ENCODE results near the gene DLEC1.

The DLEC1 gene

GRCh38 chr3:38039101-38039898 lies at the start of gene DLEC1:
TSS of gene DLEC1 (plus strand) at chr3:38039208. CDS start at chr3:38039226, 18 bp downstream.
- DNase-seq = peak; percentile 67
- Mint-ChIP-seq H3K27me3 (ENCODE audit: low read depth, poor library complexity) (peaks cover 76% of the 10 kb centered on the region), H3K9me3 (no peaks in the 10 kb centered on the region), H3K4me1 (peaks cover 29% of the 10 kb centered on the region), H3K27ac (peak within 1 kb of the TSS; percentile 13), H3K4me3 (peak within 1 kb of the TSS; percentile 74), H3K36me3 (ENCODE audit: low read depth) (no peaks in the 10 kb centered on the region)
- TF ChIP-seq CTCF (IDR thresholded peaks at IDR 0.05) = no peak

DNA sequence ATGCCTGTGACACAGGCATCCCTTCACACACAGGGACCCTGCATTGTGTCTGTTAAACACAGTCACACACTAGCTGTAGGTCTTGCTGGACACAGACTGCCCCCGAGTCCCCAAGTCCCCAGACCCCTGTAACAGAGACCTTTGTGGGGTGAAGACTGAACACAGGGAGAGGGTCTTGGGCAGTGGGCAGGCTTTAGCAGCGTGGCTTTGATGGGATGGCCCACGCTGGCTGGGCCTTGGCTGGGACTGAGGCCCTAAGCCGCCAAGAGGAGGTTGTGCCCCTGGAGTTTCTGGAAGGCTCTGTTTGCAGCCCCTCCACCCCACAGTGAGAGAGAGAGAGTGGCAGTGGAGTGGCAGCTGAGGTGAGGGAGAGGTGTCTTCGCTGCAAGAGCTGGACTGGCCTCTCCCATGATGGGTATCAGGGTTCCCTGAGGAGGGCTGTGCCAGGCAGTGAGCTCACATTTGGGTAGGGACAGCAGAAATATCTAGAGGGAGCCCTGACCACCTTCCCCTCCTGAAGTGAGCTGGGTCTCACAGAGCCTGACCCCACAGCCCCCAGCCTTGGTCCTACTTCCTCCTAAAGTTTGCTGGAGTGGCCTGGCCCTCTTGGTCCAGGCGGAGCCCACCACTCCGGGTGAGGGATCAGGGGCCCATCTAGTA lies 49.1 kb upstream of the DLEC1 start:
- H3K27me3 Mint-ChIP-seq (ENCODE audit: low read depth, poor library complexity) = peaks cover 38% of the 10 kb centered on the region
- no peak for TF ChIP-seq CTCF (IDR thresholded peaks at IDR 0.05)
- no peak overlapping the region for H3K4me3 Mint-ChIP-seq
- peaks cover 38% of the 10 kb centered on the region for H3K4me1 Mint-ChIP-seq
- no peak overlapping the region for H3K27ac Mint-ChIP-seq
- DNase-seq = no peak
- H3K9me3 Mint-ChIP-seq = no peaks in the 10 kb centered on the region
- H3K36me3 Mint-ChIP-seq (ENCODE audit: low read depth) = peaks cover 2% of the 10 kb centered on the region

- peaks cover 3% of the 10 kb centered on the region for H3K36me3 Mint-ChIP-seq (ENCODE audit: low read depth)
- TF ChIP-seq CTCF (IDR thresholded peaks at IDR 0.05) = no peak
- H3K4me3 Mint-ChIP-seq = no peak within 1 kb of the TSS
- peaks cover 43% of the 10 kb centered on the region for H3K4me1 Mint-ChIP-seq
- no peaks in the 10 kb centered on the region for H3K9me3 Mint-ChIP-seq
- DNase-seq = no peak
- H3K27ac Mint-ChIP-seq = peak within 1 kb of the TSS; percentile 4
- peaks cover 38% of the 10 kb centered on the region for H3K27me3 Mint-ChIP-seq (ENCODE audit: low read depth, poor library complexity)
Observed at GRCh38 chr3:37990527-37990926, 48.5 kb upstream of the DLEC1 start, which contains the start of gene VILL. TSS of gene VILL (plus strand) at chr3:37990786. CDS start at chr3:37993673, 2,887 bp downstream.

DNA sequence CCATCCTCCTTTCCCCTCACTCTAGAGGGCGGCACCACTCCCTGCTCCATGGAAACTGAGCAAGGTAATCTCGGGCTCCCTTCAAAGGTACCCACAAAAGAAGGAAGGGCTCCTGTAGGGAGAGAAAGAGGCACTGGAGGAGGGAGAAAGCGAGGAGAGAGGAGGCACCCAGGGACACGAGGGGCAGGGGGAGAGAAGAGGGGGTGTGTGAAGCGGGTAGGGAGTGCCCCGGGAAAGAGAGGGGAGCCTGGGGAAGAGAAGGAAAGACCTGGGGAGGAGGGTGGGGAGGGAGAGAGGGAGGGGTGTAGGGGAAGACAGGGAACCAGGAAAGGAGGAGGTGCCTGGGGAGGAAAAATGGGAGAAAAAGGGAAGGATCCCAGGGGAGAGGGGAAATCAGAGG lies 47.9 kb upstream of the DLEC1 start:
- TF ChIP-seq CTCF (IDR thresholded peaks at IDR 0.05) = no peak
- no peak overlapping the region for H3K4me3 Mint-ChIP-seq
- no peak for DNase-seq
- H3K27ac Mint-ChIP-seq = no peak overlapping the region
- peaks cover 45% of the 10 kb centered on the region for H3K4me1 Mint-ChIP-seq
- peaks cover 6% of the 10 kb centered on the region for H3K36me3 Mint-ChIP-seq (ENCODE audit: low read depth)
- H3K9me3 Mint-ChIP-seq = no peaks in the 10 kb centered on the region
- peaks cover 38% of the 10 kb centered on the region for H3K27me3 Mint-ChIP-seq (ENCODE audit: low read depth, poor library complexity)

DNA sequence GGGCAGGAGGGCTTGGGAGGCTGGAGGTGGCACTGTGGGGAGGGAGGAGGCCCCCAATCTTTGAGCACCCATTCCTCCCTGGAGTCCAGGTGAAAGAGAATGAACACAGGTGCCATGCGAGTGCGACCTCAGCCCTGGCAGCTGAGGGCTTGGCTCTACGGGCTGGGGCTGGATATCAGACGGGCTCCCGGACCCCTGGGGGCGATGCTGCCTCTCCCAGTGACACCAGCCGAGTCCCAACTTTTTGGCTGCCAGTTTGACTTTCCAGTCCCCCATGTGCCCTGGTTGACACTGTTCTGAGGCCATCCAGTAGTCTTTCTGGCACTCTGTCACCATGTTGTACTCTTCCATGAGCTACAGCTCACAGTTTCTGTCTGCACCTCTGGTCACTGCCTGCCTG lies 47.2 kb upstream of the DLEC1 start:
- Mint-ChIP-seq H3K36me3 (ENCODE audit: low read depth) (peaks cover 13% of the 10 kb centered on the region), H3K27me3 (ENCODE audit: low read depth, poor library complexity) (peaks cover 38% of the 10 kb centered on the region), H3K4me1 (peaks cover 45% of the 10 kb centered on the region), H3K4me3 (no peak overlapping the region), H3K27ac (no peak overlapping the region), H3K9me3 (no peaks in the 10 kb centered on the region)
- no peak for TF ChIP-seq CTCF (IDR thresholded peaks at IDR 0.05)
- DNase-seq = no peak

Measured in nephron progenitor cell (in vitro differentiated cells).